Central memory CD8-positive, alpha-beta T cell (primary cell): ENCODE results near the gene JPT2.
"Not testable (repeated sequence)": the region's sequence is repeated elsewhere in the genome, so short reads cannot be mapped to it uniquely, and the experiment has no call there.

ENCODE experiments used
- ATAC-seq: fragments of 150-1000 bp; cut with Tn5 transposase; replicated peaks from 2 replicates; pipeline ENCODE4 v1.10.0; 2022; ENCODE audit warnings: mild to moderate bottlenecking, moderate FRiP score, moderate number of reproducible peaks; ENCODE audit not compliant: poor library complexity, severe bottlenecking; ENCODE audit errors: extremely low read depth
- DNase-seq, 2 donors: peaks; one replicate each; pipeline ENCODE4 v3.0.0; 2021; ENCODE audit warnings: low spot score in 2 of 2
- H3K27ac Mint-ChIP-seq: one replicate; pipeline ENCODE4 v1.8.0; 2022; ENCODE audit warnings: low read depth, mild to moderate bottlenecking, moderate library complexity, mixed read lengths
- H3K27me3 Mint-ChIP-seq: one replicate; pipeline ENCODE4 v1.8.0; 2022; ENCODE audit warnings: mixed read lengths
- H3K36me3 Mint-ChIP-seq: one replicate; pipeline ENCODE4 v1.8.0; 2022; ENCODE audit warnings: mild to moderate bottlenecking, moderate library complexity, mixed read lengths; ENCODE audit not compliant: insufficient read depth
- H3K4me1 Mint-ChIP-seq: one replicate; pipeline ENCODE4 v1.8.0; 2022; ENCODE audit warnings: mixed read lengths
- H3K4me3 Mint-ChIP-seq: one replicate; pipeline ENCODE4 v1.8.0; 2022; ENCODE audit warnings: mild to moderate bottlenecking, moderate library complexity, mixed read lengths
- H3K9me3 Mint-ChIP-seq: one replicate; pipeline ENCODE4 v1.8.0; 2022; ENCODE audit warnings: mixed read lengths

JPT2 gene

GRCh38 chr16:1688807-1689560 is 10.9 kb downstream of the JPT2 start:
- H3K4me3 Mint-ChIP-seq, result no peak overlapping the region
- DNase-seq (no peak), ATAC-seq (no peak)
- no peak overlapping the region for H3K27ac Mint-ChIP-seq
- H3K36me3 Mint-ChIP-seq, result peaks cover 46% of the 10 kb centered on the region
- H3K27me3 Mint-ChIP-seq, result no peaks in the 10 kb centered on the region
- no peaks in the 10 kb centered on the region for H3K9me3 Mint-ChIP-seq
- peaks cover 14% of the 10 kb centered on the region for H3K4me1 Mint-ChIP-seq

GRCh38 chr16:1689853-1690252 is 11.8 kb downstream of the JPT2 start:
- DNase-seq (no peak), ATAC-seq (no peak)
- H3K4me3 Mint-ChIP-seq, result no peak overlapping the region
- no peak overlapping the region for H3K27ac Mint-ChIP-seq
- H3K4me1 Mint-ChIP-seq, result peaks cover 14% of the 10 kb centered on the region
- H3K36me3 Mint-ChIP-seq, result peaks cover 43% of the 10 kb centered on the region
- no peaks in the 10 kb centered on the region for H3K9me3 Mint-ChIP-seq
- no peaks in the 10 kb centered on the region for H3K27me3 Mint-ChIP-seq

DNA sequence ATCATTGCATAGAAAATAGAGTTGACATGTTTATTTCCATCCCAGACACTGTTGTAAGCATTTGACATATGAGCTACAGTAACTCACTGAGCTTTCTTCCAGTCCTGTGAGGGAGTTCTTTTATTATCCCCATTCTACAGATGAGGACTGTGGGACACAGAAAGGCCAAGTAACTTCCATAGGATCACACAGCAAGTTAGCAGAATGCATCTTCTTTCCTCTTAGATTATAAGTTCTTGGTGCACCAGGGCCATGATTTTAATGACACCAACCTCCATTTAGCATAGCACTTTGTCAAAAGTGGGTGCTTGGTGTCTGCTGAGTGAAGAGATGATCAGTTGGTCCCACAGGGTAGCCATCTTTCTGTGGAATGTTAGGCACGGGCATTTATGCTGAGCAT is 12.7 kb downstream of the JPT2 start:
- no peak overlapping the region for H3K27ac Mint-ChIP-seq

DNA sequence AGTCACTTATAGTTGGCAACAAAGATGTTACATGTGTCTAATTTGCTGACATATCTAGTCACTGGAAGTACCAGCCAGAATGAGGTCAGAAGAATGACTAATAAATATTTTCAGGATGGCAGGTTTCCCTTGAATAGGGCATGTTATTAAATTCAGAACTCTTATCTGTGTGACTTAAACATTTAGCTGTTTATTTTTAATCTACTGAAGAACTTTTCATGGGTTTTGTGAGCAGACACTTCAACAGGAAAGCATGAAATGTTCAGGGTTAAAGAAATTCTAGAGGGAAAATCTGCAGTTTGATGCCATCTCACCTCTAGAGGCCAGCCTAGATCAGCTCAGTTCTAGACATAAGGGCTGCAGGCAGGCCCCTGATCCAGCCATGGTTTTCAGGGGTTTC is 13.2 kb downstream of the JPT2 start:
- DNase-seq, result no peak
- Mint-ChIP-seq H3K4me3 (no peak overlapping the region), H3K36me3 (peaks cover 40% of the 10 kb centered on the region), H3K4me1 (peaks cover 14% of the 10 kb centered on the region), H3K27me3 (no peaks in the 10 kb centered on the region), H3K9me3 (no peaks in the 10 kb centered on the region), H3K27ac (no peak overlapping the region)
- ATAC-seq, result no peak

More for the DNA sequence above, 12.7 kb downstream of the JPT2 start:
- Mint-ChIP-seq H3K27me3 (no peaks in the 10 kb centered on the region), H3K4me3 (no peak overlapping the region), H3K9me3 (no peaks in the 10 kb centered on the region), H3K4me1 (peaks cover 14% of the 10 kb centered on the region), H3K36me3 (peaks cover 43% of the 10 kb centered on the region)
- ATAC-seq (no peak), DNase-seq (no peak)

DNA sequence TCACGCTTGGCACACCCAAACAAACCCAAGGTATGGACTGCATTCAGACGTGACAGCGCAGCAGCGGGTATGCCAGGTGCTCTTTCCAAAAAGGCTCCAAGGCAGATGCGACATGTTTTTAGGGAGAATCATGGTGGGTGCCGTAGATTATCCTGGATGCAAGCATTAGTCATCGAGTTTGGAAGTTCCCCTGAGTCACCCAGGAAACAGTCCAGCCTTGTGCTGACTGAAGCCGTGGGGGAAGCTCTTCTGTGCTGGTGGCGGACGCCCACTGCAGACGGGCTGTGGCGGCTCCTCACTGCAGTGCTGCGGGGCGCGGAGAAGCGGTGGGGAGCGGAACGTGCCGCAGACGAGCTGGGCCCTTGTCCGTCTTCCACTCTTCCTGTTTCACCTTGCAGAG is 13.9 kb downstream of the JPT2 start:
- ATAC-seq, result no peak
- Mint-ChIP-seq H3K36me3 (peaks cover 38% of the 10 kb centered on the region), H3K27me3 (no peaks in the 10 kb centered on the region)

GRCh38 chr16:1696863-1697262 is 18.8 kb downstream of the JPT2 start:
- DNase-seq (no peak), ATAC-seq (no peak)
- Mint-ChIP-seq H3K27ac (no peak overlapping the region), H3K4me1 (no peaks in the 10 kb centered on the region), H3K9me3 (no peaks in the 10 kb centered on the region), H3K36me3 (peaks cover 18% of the 10 kb centered on the region), H3K4me3 (no peak overlapping the region), H3K27me3 (no peaks in the 10 kb centered on the region)

More for the DNA sequence above, 13.9 kb downstream of the JPT2 start:
- Mint-ChIP-seq H3K4me1 (peaks cover 14% of the 10 kb centered on the region), H3K9me3 (no peaks in the 10 kb centered on the region), H3K27ac (no peak overlapping the region), H3K4me3 (no peak overlapping the region)
- no peak for DNase-seq

GRCh38 chr16:1698680-1699079 is 20.6 kb downstream of the JPT2 start:
- H3K27ac Mint-ChIP-seq, result no peak overlapping the region
- ATAC-seq (no peak), DNase-seq (no peak)
- H3K4me1 Mint-ChIP-seq, result no peaks in the 10 kb centered on the region
- H3K9me3 Mint-ChIP-seq, result no peaks in the 10 kb centered on the region
- no peaks in the 10 kb centered on the region for H3K27me3 Mint-ChIP-seq
- H3K4me3 Mint-ChIP-seq, result no peak overlapping the region
- H3K36me3 Mint-ChIP-seq, result peaks cover 8% of the 10 kb centered on the region

- no peak overlapping the region for H3K4me3 Mint-ChIP-seq
- no peaks in the 10 kb centered on the region for H3K27me3 Mint-ChIP-seq
- H3K4me1 Mint-ChIP-seq, result peaks cover under 1% of the 10 kb centered on the region
- ATAC-seq, result no peak
- no peak for DNase-seq
- H3K36me3 Mint-ChIP-seq, result peaks cover 13% of the 10 kb centered on the region
- no peaks in the 10 kb centered on the region for H3K9me3 Mint-ChIP-seq
- no peak overlapping the region for H3K27ac Mint-ChIP-seq
Observed at GRCh38 chr16:1700246-1700645, 22.2 kb downstream of the JPT2 start.

DNA sequence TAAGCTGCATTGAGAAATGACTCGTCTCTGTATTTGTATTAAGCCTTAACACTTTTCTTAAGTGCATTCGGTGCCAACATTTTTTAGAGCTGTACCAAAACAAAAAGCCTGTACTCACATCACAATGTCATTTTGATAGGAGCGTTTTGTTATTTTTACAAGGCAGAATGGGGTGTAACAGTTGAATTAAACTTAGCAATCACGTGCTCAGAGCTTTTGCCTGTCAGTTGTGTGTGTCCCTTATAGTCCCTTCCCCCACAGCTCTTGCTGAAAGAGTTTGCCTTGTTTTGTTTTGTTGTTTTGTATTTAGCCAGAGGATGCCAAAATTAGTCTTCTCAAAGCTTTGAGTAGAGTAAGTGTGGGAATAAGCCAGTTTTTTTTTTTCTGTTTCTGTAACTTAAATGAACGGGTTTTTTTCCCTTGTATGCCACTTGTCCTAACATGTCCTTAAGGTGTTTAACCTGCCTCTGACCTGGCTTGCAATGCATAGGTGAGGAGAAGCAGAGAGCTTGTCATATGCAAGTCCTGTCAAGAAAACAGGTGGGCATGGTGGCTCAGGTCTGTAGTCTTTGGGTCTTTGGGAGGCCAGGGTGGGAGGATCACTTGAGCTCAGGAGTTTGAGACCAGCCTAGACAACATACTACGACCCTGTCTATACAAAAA is 23.3 kb downstream of the JPT2 start:
- Mint-ChIP-seq H3K27me3 (no peaks in the 10 kb centered on the region), H3K4me1 (peaks cover 6% of the 10 kb centered on the region), H3K4me3 (no peak overlapping the region), H3K27ac (no peak overlapping the region), H3K36me3 (peaks cover 19% of the 10 kb centered on the region), H3K9me3 (no peaks in the 10 kb centered on the region)
- no peak for DNase-seq
- ATAC-seq, result no peak

- peaks cover 15% of the 10 kb centered on the region for H3K36me3 Mint-ChIP-seq
- not testable (repeated sequence) for H3K9me3 Mint-ChIP-seq, DNase-seq, H3K27me3 Mint-ChIP-seq
- peak overlapping the region; percentile 100 for H3K27ac Mint-ChIP-seq
- ATAC-seq, result peak; percentile 24
- peak overlapping the region; percentile 99 for H3K4me3 Mint-ChIP-seq
- H3K4me1 Mint-ChIP-seq, result peaks cover 25% of the 10 kb centered on the region
Observed at GRCh38 chr16:1705324-1705687, 27.2 kb downstream of the JPT2 start.

GRCh38 chr16:1705688-1706385 is 27.8 kb downstream of the JPT2 start, which contains the start of gene MAPK8IP3:
Gene MAPK8IP3, plus strand, starts transcription at chr16:1706195. Its CDS starts 145 bp downstream, at chr16:1706340.
- Mint-ChIP-seq H3K36me3 (peaks cover 14% of the 10 kb centered on the region), H3K4me3 (peak within 1 kb of the TSS; percentile 99), H3K9me3 (no peaks in the 10 kb centered on the region), H3K27ac (peak within 1 kb of the TSS; percentile 100), H3K4me1 (peaks cover 25% of the 10 kb centered on the region), H3K27me3 (no peaks in the 10 kb centered on the region)
- DNase-seq, result peak; percentile 95 to 99
- ATAC-seq, result peak; percentile 82

- Mint-ChIP-seq H3K9me3 (no peaks in the 10 kb centered on the region), H3K4me3 (peak overlapping the region; percentile 99), H3K27me3 (no peaks in the 10 kb centered on the region), H3K27ac (peak overlapping the region; percentile 100), H3K36me3 (peaks cover 16% of the 10 kb centered on the region), H3K4me1 (peaks cover 25% of the 10 kb centered on the region)
- DNase-seq (peak in 1 of 2 donors; percentile 17), ATAC-seq (peak; percentile 41)
Observed at GRCh38 chr16:1706386-1707192, 28.5 kb downstream of the JPT2 start.
